ENCODE measurements around the gene EPHA10. TPM values are rescaled to one million over a fixed set of nuclear protein-coding genes. Genes with fewer than 3 reads are reported as not detected.

Gene EPHA10
- total RNA-seq, 2 donors from 2014 or later = 0.05 TPM; not detected in 1

Other genes starting within 250 kb of the EPHA10 start
- 10 to 100 TPM; 11.3 to 13.9 TPM for gene SNIP1, start 210.8 kb downstream of the EPHA10 start, total RNA-seq
- 1 to 10 TPM; 2.1 to 3.9 TPM for gene DNALI1, start 208.2 kb downstream of the EPHA10 start, total RNA-seq
- gene GNL2, start 169.2 kb downstream of the EPHA10 start, total RNA-seq = 10 to 100 TPM; 35.7 to 40.0 TPM
- 1 to 10 TPM in 1 of 2 donors, under 1 TPM in 1; 0.60 to 1.2 TPM for gene RSPO1, start 130.2 kb downstream of the EPHA10 start, total RNA-seq
- gene CDCA8, start 72.6 kb downstream of the EPHA10 start, total RNA-seq = under 1 TPM; 0.42 to 0.48 TPM
- gene MANEAL, start 28.7 kb upstream of the EPHA10 start, total RNA-seq = 1 to 10 TPM; 1.8 to 1.9 TPM
- 10 to 100 TPM; 40.2 to 42.1 TPM for gene C1orf122, start 42.7 kb upstream of the EPHA10 start, total RNA-seq
- 10 to 100 TPM in 1 of 2 donors, 1 to 10 TPM in 1; 7.1 to 12.0 TPM for gene YRDC, start 43.1 kb upstream of the EPHA10 start, total RNA-seq
- 10 to 100 TPM; 17.8 to 19.8 TPM for gene MTF1, start 94.5 kb upstream of the EPHA10 start, total RNA-seq
- gene INPP5B, start 181.9 kb upstream of the EPHA10 start, total RNA-seq = 10 to 100 TPM; 28.9 to 31.2 TPM
- gene SF3A3, start 224.9 kb upstream of the EPHA10 start, total RNA-seq = 10 to 100 TPM; 42.7 to 48.6 TPM
- 10 to 100 TPM; 55.6 to 80.7 TPM for gene FHL3, start 240.4 kb upstream of the EPHA10 start, total RNA-seq
- 10 to 100 TPM; 45.6 to 61.4 TPM for gene UTP11, start 247.6 kb upstream of the EPHA10 start, total RNA-seq